OCI-LY1 (cell line): Measurements from ENCODE around the gene ABCC6.

Experiments used
- H2AFZ ChIP-seq: fragments of 200-600 bp; sonication (generic), shearing (Covaris generic); 2 replicates; pipeline ENCODE4 v1.6.0; 2014; ENCODE audit warnings: antibody characterized with exemption, mild to moderate bottlenecking, low read length
- H3F3A ChIP-seq: fragments of 200-600 bp; sonication (generic), shearing (Covaris generic); 2 replicates; pipeline ENCODE4 v1.6.0; 2014; ENCODE audit warnings: mild to moderate bottlenecking, antibody characterized with exemption, low read length, moderate library complexity; ENCODE audit not compliant: insufficient read depth
- H3K27ac ChIP-seq: fragments of 200-600 bp; sonication (generic); 2 replicates; pipeline ENCODE4 v1.5.1; 2014; ENCODE audit warnings: low read length, mixed run types, mild to moderate bottlenecking, low read depth; ENCODE audit not compliant: poor library complexity, severe bottlenecking
- H3K27me3 ChIP-seq: fragments of 200-600 bp; sonication (generic); 2 replicates; pipeline ENCODE4 v1.6.0; 2014; ENCODE audit warnings: antibody characterized with exemption, mild to moderate bottlenecking, low read length, moderate library complexity; ENCODE audit not compliant: insufficient read depth
- H3K36me3 ChIP-seq: fragments of 200-600 bp; sonication (generic); 2 replicates; pipeline ENCODE4 v1.6.1; 2014; ENCODE audit warnings: mild to moderate bottlenecking, antibody characterized with exemption, low read length, moderate library complexity, mixed read lengths; ENCODE audit not compliant: insufficient read depth
- H3K4me1 ChIP-seq: fragments of 200-600 bp; sonication (generic); 2 replicates; pipeline ENCODE4 v1.5.1; 2014; ENCODE audit warnings: mild to moderate bottlenecking, low read length, moderate library complexity; ENCODE audit not compliant: insufficient read depth, severe bottlenecking
- H3K4me2 ChIP-seq: fragments of 200-600 bp; sonication (generic), shearing (Covaris generic); 2 replicates; pipeline ENCODE4 v1.6.1; 2014; ENCODE audit warnings: low read length
- H3K4me3 ChIP-seq: fragments of 200-600 bp; sonication (generic); 2 replicates; pipeline ENCODE4 v1.5.1; 2014; ENCODE audit warnings: low read length, low read depth, mild to moderate bottlenecking, mixed read lengths; ENCODE audit not compliant: poor library complexity, severe bottlenecking
- H3K79me2 ChIP-seq: fragments of 200-600 bp; shearing (Covaris generic); 2 replicates; pipeline ENCODE4 v1.6.1; 2016; ENCODE audit warnings: mixed run types, low read length, mixed read lengths; ENCODE audit not compliant: insufficient read depth
- H3K9ac ChIP-seq: fragments of 200-600 bp; sonication (generic), shearing (Covaris generic); 2 replicates; pipeline ENCODE4 v1.6.1; 2014; ENCODE audit warnings: mild to moderate bottlenecking, low read length, mixed read lengths
- H3K9me2 ChIP-seq: fragments of 200-600 bp; sonication (generic), shearing (Covaris generic); 2 replicates; pipeline ENCODE4 v1.6.1; 2014; ENCODE audit warnings: low read depth, mild to moderate bottlenecking, low read length, mixed read lengths
- H3K9me3 ChIP-seq: fragments of 200-600 bp; shearing (Covaris generic); 2 replicates; pipeline ENCODE4 v1.6.1; 2014; ENCODE audit warnings: low read length, mixed read lengths
- H4K20me1 ChIP-seq: fragments of 200-600 bp; sonication (generic), shearing (Covaris generic); 2 replicates; pipeline ENCODE4 v1.6.0; 2016; ENCODE audit warnings: mild to moderate bottlenecking, low read length; ENCODE audit not compliant: insufficient read depth
- CTCF ChIP-seq: fragments of 200-600 bp; sonication (generic), shearing (Covaris generic); IDR thresholded peaks from 2 replicates; pipeline ENCODE4 v1.5.1; 2017; ENCODE audit warnings: mild to moderate bottlenecking, antibody characterized with exemption, low read length, moderate library complexity, mixed read lengths
- EZH2 ChIP-seq: fragments of 200-600 bp; sonication (generic), shearing (Covaris generic); IDR thresholded peaks from 2 replicates; pipeline ENCODE4 v1.8.0; 2017; ENCODE audit warnings: borderline replicate concordance, mixed run types, mild to moderate bottlenecking, antibody characterized with exemption, low read length, moderate library complexity, mixed read lengths

Gene ABCC6

GRCh38 chr16:16121185-16121727 is 102.0 kb downstream of the ABCC6 start:
- Histone ChIP-seq H3K79me2 (no peaks in the 10 kb centered on the region), H3K4me2 (no peak overlapping the region), H3K4me3 (no peak overlapping the region), H3K27ac (no peak overlapping the region), H3K4me1 (no peaks in the 10 kb centered on the region), H3K9me2 (no peaks in the 10 kb centered on the region), H3K9ac (no peak overlapping the region), H3F3A (no peaks in the 10 kb centered on the region), H3K36me3 (peaks cover 100% of the 10 kb centered on the region), H2AFZ (no peak overlapping the region), H3K9me3 (peaks cover 11% of the 10 kb centered on the region; the same call in 1 of the 2 replicates), H4K20me1 (no peaks in the 10 kb centered on the region), H3K27me3 (no peaks in the 10 kb centered on the region)
- TF ChIP-seq CTCF (no peak), EZH2 (no peak)

- Histone ChIP-seq H3K4me2 (no peak overlapping the region), H3K27ac (no peak overlapping the region), H3K9me2 (no peaks in the 10 kb centered on the region), H2AFZ (no peak overlapping the region), H3K4me1 (no peaks in the 10 kb centered on the region), H3K4me3 (no peak overlapping the region), H3K79me2 (no peaks in the 10 kb centered on the region), H4K20me1 (no peaks in the 10 kb centered on the region), H3K9ac (no peak overlapping the region), H3K9me3 (peaks cover 11% of the 10 kb centered on the region; the same call in 1 of the 2 replicates), H3K27me3 (no peaks in the 10 kb centered on the region), H3K36me3 (peaks cover 100% of the 10 kb centered on the region), H3F3A (no peaks in the 10 kb centered on the region)
- no peak for TF ChIP-seq EZH2
- no peak for TF ChIP-seq CTCF
These were observed 102.7 kb downstream of the ABCC6 start for GRCh38 chr16:16120382-16121184.

GRCh38 chr16:16120044-16120381 is 103.3 kb downstream of the ABCC6 start:
- H3K9me3 ChIP-seq: peaks cover 11% of the 10 kb centered on the region; the same call in 1 of the 2 replicates
- H4K20me1 ChIP-seq: no peaks in the 10 kb centered on the region
- no peak overlapping the region for H3K4me2 ChIP-seq
- no peak overlapping the region for H2AFZ ChIP-seq
- TF ChIP-seq CTCF: no peak
- no peak for TF ChIP-seq EZH2
- H3K27ac ChIP-seq: no peak overlapping the region
- H3K4me3 ChIP-seq: no peak overlapping the region
- no peak overlapping the region for H3K9ac ChIP-seq
- no peaks in the 10 kb centered on the region for H3K4me1 ChIP-seq
- peaks cover 100% of the 10 kb centered on the region for H3K36me3 ChIP-seq
- H3F3A ChIP-seq: no peaks in the 10 kb centered on the region
- H3K79me2 ChIP-seq: no peaks in the 10 kb centered on the region
- no peaks in the 10 kb centered on the region for H3K9me2 ChIP-seq
- no peaks in the 10 kb centered on the region for H3K27me3 ChIP-seq
